Measurements from ENCODE around the gene ZDHHC8.
A peak's percentile ranks its signal among the peaks of the same experiment; 100 is the strongest.

The ZDHHC8 gene

DNA sequence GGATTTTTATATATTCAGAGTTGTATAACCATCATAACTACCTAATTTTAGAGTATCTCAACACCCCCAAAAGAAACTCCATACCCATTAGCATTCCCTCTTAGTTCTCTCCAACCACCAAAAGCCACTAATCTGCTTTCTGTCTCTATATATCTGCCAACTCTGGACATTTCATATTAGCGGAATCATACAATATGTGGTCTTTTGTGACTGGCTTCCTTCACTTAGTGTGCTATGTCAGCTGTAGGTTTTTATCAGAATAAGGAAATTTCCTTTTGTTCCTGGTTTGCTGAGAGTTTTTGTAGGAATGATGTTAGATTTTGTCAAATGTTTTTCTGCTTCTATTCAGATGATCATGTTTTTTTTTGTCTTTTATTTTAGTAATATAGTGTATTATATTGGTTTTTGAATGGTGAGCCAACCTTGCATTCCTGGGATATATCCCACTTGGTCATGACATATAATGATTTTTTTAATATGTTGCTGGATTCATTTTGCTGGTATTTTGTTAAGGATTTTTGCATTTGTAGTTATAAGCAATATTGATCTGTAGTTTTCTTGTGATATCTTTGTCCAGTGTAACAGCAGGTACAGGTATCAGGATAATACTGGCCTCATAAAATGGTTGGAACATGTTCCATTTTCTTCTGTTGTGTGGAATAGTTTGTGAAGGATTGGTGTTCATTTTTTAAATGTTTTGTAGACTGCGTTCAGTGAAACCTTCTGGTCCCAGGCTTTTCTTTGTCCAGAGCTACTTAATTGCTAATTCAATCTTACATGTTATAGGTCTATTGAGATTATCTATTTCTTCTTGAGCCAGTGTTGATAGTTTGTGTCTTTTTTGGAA lies 34.8 kb upstream of the ZDHHC8 start:
- DNase-seq = no peak

- no peak for DNase-seq
Measured at GRCh38 chr22:20099099-20099711, 32.4 kb upstream of the ZDHHC8 start.

DNA sequence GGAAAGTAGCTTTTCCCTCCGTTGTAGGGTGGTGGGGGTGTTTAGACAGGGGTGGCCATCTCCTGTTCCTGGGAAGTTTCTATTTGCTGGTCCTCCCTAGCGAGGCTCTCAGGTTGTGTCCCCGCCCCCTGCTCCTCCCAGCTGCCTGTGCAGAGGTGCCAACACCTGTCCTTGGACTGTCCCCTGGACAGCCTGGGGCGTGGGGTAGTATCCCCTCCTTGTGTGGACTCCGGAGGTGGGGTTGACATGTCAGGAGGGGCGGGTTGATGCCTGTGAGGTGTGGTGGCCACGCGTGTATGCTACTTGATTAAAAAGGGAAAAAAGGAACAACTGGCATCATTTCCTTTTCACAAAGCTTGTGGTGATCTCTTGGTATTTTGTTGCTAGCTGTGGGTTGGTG lies 30.0 kb upstream of the ZDHHC8 start:
- DNase-seq = no peak

DNA sequence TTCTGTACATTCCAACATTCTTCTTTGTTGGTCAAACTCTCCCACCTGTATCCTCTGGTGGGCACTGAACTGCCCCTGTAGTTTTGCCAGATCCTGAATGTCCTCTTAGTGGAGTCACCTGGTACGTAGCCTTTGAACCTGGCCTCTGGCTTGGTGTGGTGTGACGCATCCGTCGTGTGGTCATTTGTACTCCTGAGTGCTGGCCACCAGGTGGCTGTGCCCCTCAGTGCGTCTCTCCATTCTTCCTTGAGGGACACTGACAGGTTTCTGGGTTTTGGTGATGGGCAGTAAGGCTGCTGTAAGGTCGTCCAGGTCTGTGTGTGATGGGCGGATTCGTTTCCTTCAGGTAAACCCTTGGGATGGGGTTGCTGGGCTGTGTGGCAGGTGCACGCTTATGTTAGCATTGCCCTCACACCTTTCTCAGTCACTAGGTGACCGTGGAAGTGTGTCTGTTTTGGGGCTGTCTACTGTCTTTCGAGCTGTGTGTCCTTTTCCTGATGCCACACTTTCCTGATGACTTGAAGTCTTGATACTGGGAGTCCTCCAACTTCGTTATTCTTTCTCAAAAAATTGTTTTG lies 29.3 kb upstream of the ZDHHC8 start:
- no peak for DNase-seq

GRCh38 chr22:20105456-20106204 lies 26.0 kb upstream of the ZDHHC8 start:
- no peak for DNase-seq

- no peak for DNase-seq
Measured at GRCh38 chr22:20106205-20106848, 25.3 kb upstream of the ZDHHC8 start.

- DNase-seq = no peak
Measured at GRCh38 chr22:20106849-20107237, 24.8 kb upstream of the ZDHHC8 start.

GRCh38 chr22:20107471-20107901 lies 24.1 kb upstream of the ZDHHC8 start:
- no peak for DNase-seq

DNA sequence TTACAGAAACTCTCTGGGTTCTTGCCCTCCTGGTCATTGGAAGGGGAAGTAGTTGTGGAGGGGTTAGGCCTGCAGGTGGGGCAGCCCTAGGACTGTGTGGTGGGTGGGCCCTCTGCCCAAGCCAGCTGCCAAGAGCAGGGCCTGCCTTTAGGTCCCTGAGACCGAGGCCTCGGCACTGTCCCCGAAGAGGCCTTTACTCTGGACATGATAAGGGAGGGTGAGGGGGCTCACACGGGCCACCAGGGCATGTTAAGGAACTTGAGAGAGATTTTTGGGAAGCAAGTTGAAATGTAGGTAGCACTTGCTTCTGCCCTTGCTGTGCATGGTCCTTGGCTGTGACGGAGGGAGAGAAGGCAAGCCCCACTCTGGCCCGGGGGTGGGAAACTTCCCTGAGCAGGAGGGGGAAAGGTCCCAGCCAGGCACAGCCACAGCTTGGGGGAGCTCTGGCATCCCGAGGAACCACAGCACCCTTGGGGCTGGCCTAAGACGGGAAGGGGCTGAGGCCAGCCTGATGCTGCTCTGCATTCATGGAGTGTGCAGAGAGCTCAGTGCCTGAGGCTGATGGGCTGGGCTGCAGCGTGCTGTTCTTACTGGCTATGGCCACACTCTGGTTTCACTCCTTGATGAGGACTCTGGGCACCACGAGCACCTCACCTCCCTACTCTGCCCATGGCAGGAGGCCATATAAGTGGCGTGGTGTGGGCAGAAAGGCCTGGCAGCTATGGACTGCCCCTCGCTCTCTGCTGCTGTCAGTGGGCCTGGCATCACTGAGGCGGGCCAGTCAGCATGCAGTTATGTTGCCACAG lies 23.4 kb upstream of the ZDHHC8 start:
- DNase-seq = no peak

DNA sequence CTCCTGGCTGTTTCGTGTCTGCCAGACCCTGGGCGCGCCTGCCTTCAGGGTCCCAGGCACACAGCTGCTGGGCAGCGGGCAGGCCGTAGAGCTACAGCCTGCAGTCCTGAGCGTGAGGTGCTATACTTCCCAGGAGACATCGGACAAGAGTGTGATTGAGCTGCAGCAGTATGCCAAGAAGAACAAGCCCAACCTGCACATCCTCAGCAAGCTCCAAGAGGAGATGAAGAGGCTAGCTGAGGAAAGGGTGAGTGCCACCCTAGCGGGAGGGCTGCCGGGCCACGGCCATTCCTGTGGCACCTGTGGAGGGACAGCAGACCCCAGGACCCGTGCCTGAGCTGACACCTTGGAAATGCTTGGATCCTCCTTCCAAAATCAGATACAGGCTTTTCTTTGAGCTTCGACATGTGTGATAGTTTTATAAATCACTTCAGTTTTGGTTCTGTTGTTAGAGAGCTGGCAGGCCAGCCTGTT lies 22.8 kb upstream of the ZDHHC8 start:
- no peak for DNase-seq

- DNase-seq = no peak
Measured at GRCh38 chr22:20109411-20110358, 21.9 kb upstream of the ZDHHC8 start.

GRCh38 chr22:20110359-20110985 lies 21.1 kb upstream of the ZDHHC8 start:
- DNase-seq = no peak

DNA sequence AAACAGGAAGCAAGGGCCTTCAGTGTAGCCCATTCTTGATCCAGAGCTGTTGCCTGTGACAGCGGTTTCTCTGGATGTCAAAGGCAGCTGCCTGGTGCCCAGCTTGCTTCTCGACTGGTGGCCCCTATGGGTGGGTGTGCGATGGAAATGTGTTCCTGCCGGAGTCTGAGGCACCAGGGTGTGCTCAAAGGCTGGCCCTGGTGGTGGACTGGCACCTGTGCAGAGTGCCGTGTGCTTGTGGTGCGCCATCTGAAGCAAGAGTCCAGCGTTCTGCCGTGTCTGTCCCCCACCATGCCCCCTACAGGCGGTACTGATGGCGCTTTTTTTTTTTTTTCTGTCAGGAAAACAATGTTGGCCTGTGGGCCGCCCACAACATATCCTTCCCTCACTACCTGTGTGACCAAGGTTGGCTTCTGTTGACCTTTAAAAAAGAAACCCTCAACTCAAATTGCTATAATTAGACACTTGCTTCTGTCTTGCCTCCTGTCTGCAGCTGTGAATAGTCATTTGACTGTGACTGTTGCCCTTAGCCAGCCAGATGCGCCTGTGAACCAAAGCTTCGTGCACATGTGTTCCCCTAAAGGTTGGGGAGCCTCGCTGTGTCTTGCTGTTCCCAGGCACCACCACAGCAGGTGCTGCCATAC lies 20.4 kb upstream of the ZDHHC8 start:
- peak; percentile 5 for DNase-seq

GRCh38 chr22:20111689-20112622 lies 19.6 kb upstream of the ZDHHC8 start:
- no peak for DNase-seq

GRCh38 chr22:20112623-20113511 lies 18.7 kb upstream of the ZDHHC8 start:
- DNase-seq = no peak

- no peak for DNase-seq
Measured at GRCh38 chr22:20113551-20114310, 17.9 kb upstream of the ZDHHC8 start.

Measured in NCI-H1105 (cell line).